HepG2 (cell line): ENCODE data around the gene TMEM260. TPM values are rescaled to one million over a fixed set of nuclear protein-coding genes. Genes with fewer than 3 reads are reported as not detected.
A peak's percentile ranks its signal among the peaks of the same experiment; 100 is the strongest.

Experiments
- ARID4A ChIP-seq: sonication (generic); formaldehyde crosslinking; IDR thresholded peaks from 2 replicates; pipeline ENCODE4 v1.5.0; 2020; ENCODE audit warnings: mild to moderate bottlenecking, missing genetic modification reagents, borderline replicate concordance
- CAMTA2 ChIP-seq: sonication (generic); formaldehyde crosslinking; IDR thresholded peaks from 2 replicates; pipeline ENCODE4 v1.4.0; 2020; ENCODE audit warnings: mild to moderate bottlenecking, missing genetic modification reagents, borderline replicate concordance
- FOXK1 ChIP-seq: sonication (generic); formaldehyde crosslinking; IDR thresholded peaks from 2 replicates; pipeline ENCODE4 v1.4.0; 2020; ENCODE audit warnings: low read depth, missing genetic modification reagents, borderline replicate concordance
- GFI1 ChIP-seq: sonication (generic); formaldehyde crosslinking; IDR thresholded peaks from 2 replicates; pipeline ENCODE4 v1.5.0; 2020; ENCODE audit warnings: missing genetic modification reagents, mild to moderate bottlenecking, borderline replicate concordance
- IKZF1 ChIP-seq: fragments of 450-650 bp; IDR thresholded peaks from 2 replicates; pipeline ENCODE4 v1.7.1; 2016
- IRF9 ChIP-seq: sonication (generic); formaldehyde crosslinking; IDR thresholded peaks from 2 replicates; pipeline ENCODE4 v1.8.0; 2022; ENCODE audit warnings: missing genetic modification reagents, mild to moderate bottlenecking, borderline replicate concordance
- MAFG ChIP-seq: sonication (generic); formaldehyde crosslinking; IDR thresholded peaks from 2 replicates; pipeline ENCODE4 v1.5.1; 2020; ENCODE audit warnings: mild to moderate bottlenecking, missing genetic modification reagents
- PHB2 ChIP-seq: fragments of 450-650 bp; IDR thresholded peaks from 2 replicates; pipeline ENCODE4 v1.6.1; 2018; ENCODE audit not compliant: partially characterized antibody
- SPEN ChIP-seq: sonication (generic); formaldehyde crosslinking; IDR thresholded peaks from 2 replicates; pipeline ENCODE4 v1.5.1; 2020; ENCODE audit warnings: low read depth, mild to moderate bottlenecking, missing genetic modification reagents
- SRSF1 ChIP-seq: fragments of 200-400 bp; formaldehyde crosslinking; optimal IDR thresholded peaks from 2 replicates; pipeline ENCODE3; 2017; ENCODE audit warnings: mild to moderate bottlenecking, low read depth, low read length, moderate library complexity
- SSRP1 ChIP-seq: IDR thresholded peaks from 2 replicates; pipeline ENCODE4 v1.6.1; 2016; ENCODE audit warnings: control low read depth
- TGIF2 ChIP-seq: IDR thresholded peaks from 2 replicates; pipeline ENCODE4 v1.6.1; 2016; ENCODE audit warnings: control low read depth, missing compliant biosample characterization
- TMF1 ChIP-seq: sonication (generic); formaldehyde crosslinking; IDR thresholded peaks from 2 replicates; pipeline ENCODE4 v1.8.1; 2022; ENCODE audit warnings: low read depth, missing genetic modification reagents
- UBTF ChIP-seq: sonication (generic); formaldehyde crosslinking; IDR thresholded peaks from 2 replicates; pipeline ENCODE4 v1.4.0; 2020; ENCODE audit warnings: mild to moderate bottlenecking, missing genetic modification reagents
- ZIK1 ChIP-seq: sonication (generic); formaldehyde crosslinking; IDR thresholded peaks from 2 replicates; pipeline ENCODE4 v1.5.0; 2020; ENCODE audit warnings: mild to moderate bottlenecking, low read depth, missing genetic modification reagents, borderline replicate concordance
- ZNF101 ChIP-seq: sonication (generic); formaldehyde crosslinking; IDR thresholded peaks from 2 replicates; pipeline ENCODE4 v1.4.0; 2020; ENCODE audit warnings: mild to moderate bottlenecking, low read depth, missing genetic modification reagents, borderline replicate concordance
- ZNF3 ChIP-seq: IDR thresholded peaks from 2 replicates; pipeline ENCODE4 v1.7.0; 2017; ENCODE audit warnings: inconsistent platforms
- ZNF383 ChIP-seq: sonication (generic); formaldehyde crosslinking; IDR thresholded peaks from 2 replicates; pipeline ENCODE4 v1.4.0; 2020; ENCODE audit warnings: missing genetic modification reagents, mild to moderate bottlenecking, borderline replicate concordance
- ZNF552 ChIP-seq: sonication (generic); formaldehyde crosslinking; IDR thresholded peaks from 2 replicates; pipeline ENCODE4 v1.9.0; 2022; ENCODE audit warnings: missing genetic modification reagents, mild to moderate bottlenecking, borderline replicate concordance
- ZNF724P ChIP-seq: sonication (generic); formaldehyde crosslinking; IDR thresholded peaks from 2 replicates; pipeline ENCODE4 v1.8.0; 2022; ENCODE audit warnings: missing genetic modification reagents, borderline replicate concordance
- polyA plus RNA-seq, 8 experiments: library from polyadenylated mRNA; depleted of rRNA in 3 of 8; stranded (reverse) in 7 of 8; unstranded in 1 of 8; fragments of >200 nt; fragmentation: Illumina TruSeq in 4 of 8; extraction: Trizol in 4 of 8; gene quantifications; 2 replicates each; pipeline versions ENCODE4 v1.2.1 to v1.2.3, GENCODE V29; 2011 to 2016; ENCODE audit warnings: low read depth in 4 of 8, missing spikeins in 1 of 8, mixed read lengths in 1 of 8; ENCODE audit not compliant: insufficient read depth in 1 of 8
- total RNA-seq, 5 experiments: library from RNA; depleted of rRNA; stranded (reverse); fragments of >200 nt; fragmentation: Illumina TruSeq; extraction: Trizol; gene quantifications; 2 replicates each; pipeline ENCODE4 v1.2.3, GENCODE V29; 2016; ENCODE audit warnings: low read depth in 1 of 5

Gene TMEM260
- total and polyA plus RNA-seq, 2 of the 13 experiments (the other 11 are each of a cell fraction or from before 2014, with no cell fraction given), result 7.7 to 9.3 TPM

GRCh38 chr14:56579345-56580220 lies at the start of gene TMEM260 (continued):
- TF ChIP-seq ARID4A (CRISPR knock-in tag) (peak; percentile 89), SSRP1 (CRISPR knock-in tag) (no peak), ZNF3 (CRISPR knock-in tag) (no peak), TMF1 (CRISPR knock-in tag) (0 out of 2 replicates have a peak, but pooled peaks have one; percentile 31), TGIF2 (CRISPR knock-in tag) (peak; percentile 54; the same call in 1 of the 2 replicates), FOXK1 (CRISPR knock-in tag) (peak; percentile 68; the same call in 1 of the 2 replicates), CAMTA2 (CRISPR knock-in tag) (no peak), UBTF (peak; percentile 68; the same call in 1 of the 2 replicates), IRF9 (CRISPR knock-in tag) (peak; percentile 43; the same call in 1 of the 2 replicates), MAFG (CRISPR knock-in tag) (no peak), GFI1 (CRISPR knock-in tag) (peak; percentile 64; the same call in 1 of the 2 replicates), SPEN (peak; percentile 61; the same call in 1 of the 2 replicates), ZNF101 (CRISPR knock-in tag) (no peak), ZIK1 (CRISPR knock-in tag) (no peak), ZNF724P (CRISPR knock-in tag) (0 out of 2 replicates have a peak, but pooled peaks have one; percentile 70), PHB2 (no peak), ZNF552 (no peak), IKZF1 (no peak), SRSF1 (peak; percentile 74), ZNF383 (CRISPR knock-in tag) (no peak)
